Lower leg skin (tissue), 4 donors: Measurements from ENCODE around the gene CEACAM18. TPM values are rescaled to one million over a fixed set of nuclear protein-coding genes. Genes with fewer than 3 reads are reported as not detected.
A peak's percentile ranks its signal among the peaks of the same experiment; 100 is the strongest.
"Not testable (repeated sequence)": the region's sequence is repeated elsewhere in the genome, so short reads cannot be mapped to it uniquely, and the experiment has no call there.

ENCODE experiments used
- DNase-seq, 2 donors: peaks; one replicate each; pipeline ENCODE4 v3.0.0-alpha.2; 2019; ENCODE audit warnings: low spot score in 2 of 2
- H3K4me3 ChIP-seq: fragments of 200-600 bp; sonication (generic); 2 replicates; pipeline ENCODE4 v1.5.1; 2017; ENCODE audit warnings: mild to moderate bottlenecking, low read depth; ENCODE audit not compliant: poor library complexity, severe bottlenecking
- POLR2A ChIP-seq, 2 donors: fragments of 450-650 bp; IDR thresholded peaks; one replicate each; pipeline ENCODE4 v1.6.1; 2016 to 2017; ENCODE audit warnings: antibody characterized with exemption in 2 of 2, mild to moderate bottlenecking in 1 of 2, moderate library complexity in 1 of 2
- WGBS, 2 donors: methylation state at CpG; one replicate each; pipeline ENCODE4 v1.1.5; 2018; 5-methylcytosine and 5-hydroxymethylcytosine counted together
- intact Hi-C: fragments of 100-400 bp; cut with DNase I; formaldehyde crosslinking; loops from one replicate; pipeline ENCODE4 v1.15.0; 2023; ENCODE audit warnings: low total_unique reads
- total RNA-seq, 4 donors: library from RNA; depleted of rRNA; stranded (reverse); fragments of >200 nt; gene quantifications; one replicate each; pipeline ENCODE4 v1.1.0, GENCODE V29; 2016
- TF ChIP-seq, protein P1 (sequence below), 3 donors: fragments of 450-650 bp; IDR thresholded peaks; one replicate each; pipeline ENCODE4 v1.5.1; 2016; ENCODE audit warnings: antibody characterized with exemption in 3 of 3, mild to moderate bottlenecking in 3 of 3, moderate library complexity in 2 of 3

CEACAM18 gene
- total RNA-seq, 4 donors from 2014 or later = not detected

DNA sequence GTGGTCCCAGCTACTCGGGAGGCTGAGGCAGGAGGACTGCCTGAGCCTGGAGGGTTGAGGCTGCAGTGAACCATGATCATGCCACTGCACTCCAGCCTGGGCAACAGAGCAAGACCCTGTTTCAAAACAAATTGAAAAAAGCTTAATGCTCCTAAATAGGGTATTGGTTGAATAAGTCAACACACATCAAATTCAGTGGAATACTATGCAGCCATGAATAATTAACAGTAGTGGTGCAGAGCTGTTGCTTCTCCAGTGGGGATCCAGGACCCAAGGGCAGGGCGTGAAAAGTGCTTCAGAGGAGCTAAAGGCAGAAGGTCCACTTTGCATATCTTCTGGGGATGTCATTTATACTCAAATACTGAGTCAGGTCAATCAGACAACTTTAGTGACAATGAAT is 38.3 kb upstream of the CEACAM18 start:
- no peak for DNase-seq
- TF ChIP-seq, protein P1, sequence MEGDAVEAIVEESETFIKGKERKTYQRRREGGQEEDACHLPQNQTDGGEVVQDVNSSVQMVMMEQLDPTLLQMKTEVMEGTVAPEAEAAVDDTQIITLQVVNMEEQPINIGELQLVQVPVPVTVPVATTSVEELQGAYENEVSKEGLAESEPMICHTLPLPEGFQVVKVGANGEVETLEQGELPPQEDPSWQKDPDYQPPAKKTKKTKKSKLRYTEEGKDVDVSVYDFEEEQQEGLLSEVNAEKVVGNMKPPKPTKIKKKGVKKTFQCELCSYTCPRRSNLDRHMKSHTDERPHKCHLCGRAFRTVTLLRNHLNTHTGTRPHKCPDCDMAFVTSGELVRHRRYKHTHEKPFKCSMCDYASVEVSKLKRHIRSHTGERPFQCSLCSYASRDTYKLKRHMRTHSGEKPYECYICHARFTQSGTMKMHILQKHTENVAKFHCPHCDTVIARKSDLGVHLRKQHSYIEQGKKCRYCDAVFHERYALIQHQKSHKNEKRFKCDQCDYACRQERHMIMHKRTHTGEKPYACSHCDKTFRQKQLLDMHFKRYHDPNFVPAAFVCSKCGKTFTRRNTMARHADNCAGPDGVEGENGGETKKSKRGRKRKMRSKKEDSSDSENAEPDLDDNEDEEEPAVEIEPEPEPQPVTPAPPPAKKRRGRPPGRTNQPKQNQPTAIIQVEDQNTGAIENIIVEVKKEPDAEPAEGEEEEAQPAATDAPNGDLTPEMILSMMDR (IDR thresholded peaks at IDR 0.05) = no peak
- no peak for TF ChIP-seq POLR2A (IDR thresholded peaks at IDR 0.05)
- intact Hi-C loops = no loop called here
- WGBS, 2 donors = 72 to 75% methylated on average over 2 of the region's 2 CpGs
- H3K4me3 ChIP-seq = no peak overlapping the region

DNA sequence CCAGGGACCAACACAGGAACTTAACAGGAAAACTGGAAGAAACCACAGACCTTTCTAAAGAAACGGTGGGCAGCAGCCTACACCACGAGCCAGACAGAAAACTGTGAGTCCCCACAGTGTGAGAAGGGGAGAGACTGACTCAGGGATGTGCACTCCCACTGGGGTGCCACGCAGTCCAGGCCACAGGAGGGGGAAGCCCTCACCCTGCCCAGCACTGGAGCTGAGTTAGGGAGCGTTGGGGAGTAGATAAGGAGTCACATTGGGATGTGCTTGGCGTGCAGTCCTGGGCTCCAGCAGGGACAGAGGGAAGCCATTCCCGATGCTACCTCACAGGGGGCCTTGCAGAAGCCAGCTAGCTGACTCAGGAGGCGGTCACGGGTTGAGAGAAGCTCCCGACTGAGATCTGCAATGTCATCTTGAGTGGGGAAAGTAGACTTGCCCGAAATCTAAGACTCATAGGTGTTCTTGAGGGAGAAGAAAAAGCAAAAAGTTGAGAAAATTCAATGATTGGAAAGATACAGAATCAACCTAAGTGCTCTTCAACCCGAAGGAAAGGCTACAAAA is 37.4 kb upstream of the CEACAM18 start:
- H3K4me3 ChIP-seq = no peak overlapping the region
- TF ChIP-seq, protein P1 (IDR thresholded peaks at IDR 0.05) = no peak
- no peak for TF ChIP-seq POLR2A (IDR thresholded peaks at IDR 0.05)
- DNase-seq = peak in 1 of 2 donors; percentile 75
- 44 to 52% methylated on average over 11 of the region's 11 CpGs for WGBS, 2 donors
- intact Hi-C loops = no loop called here

DNA sequence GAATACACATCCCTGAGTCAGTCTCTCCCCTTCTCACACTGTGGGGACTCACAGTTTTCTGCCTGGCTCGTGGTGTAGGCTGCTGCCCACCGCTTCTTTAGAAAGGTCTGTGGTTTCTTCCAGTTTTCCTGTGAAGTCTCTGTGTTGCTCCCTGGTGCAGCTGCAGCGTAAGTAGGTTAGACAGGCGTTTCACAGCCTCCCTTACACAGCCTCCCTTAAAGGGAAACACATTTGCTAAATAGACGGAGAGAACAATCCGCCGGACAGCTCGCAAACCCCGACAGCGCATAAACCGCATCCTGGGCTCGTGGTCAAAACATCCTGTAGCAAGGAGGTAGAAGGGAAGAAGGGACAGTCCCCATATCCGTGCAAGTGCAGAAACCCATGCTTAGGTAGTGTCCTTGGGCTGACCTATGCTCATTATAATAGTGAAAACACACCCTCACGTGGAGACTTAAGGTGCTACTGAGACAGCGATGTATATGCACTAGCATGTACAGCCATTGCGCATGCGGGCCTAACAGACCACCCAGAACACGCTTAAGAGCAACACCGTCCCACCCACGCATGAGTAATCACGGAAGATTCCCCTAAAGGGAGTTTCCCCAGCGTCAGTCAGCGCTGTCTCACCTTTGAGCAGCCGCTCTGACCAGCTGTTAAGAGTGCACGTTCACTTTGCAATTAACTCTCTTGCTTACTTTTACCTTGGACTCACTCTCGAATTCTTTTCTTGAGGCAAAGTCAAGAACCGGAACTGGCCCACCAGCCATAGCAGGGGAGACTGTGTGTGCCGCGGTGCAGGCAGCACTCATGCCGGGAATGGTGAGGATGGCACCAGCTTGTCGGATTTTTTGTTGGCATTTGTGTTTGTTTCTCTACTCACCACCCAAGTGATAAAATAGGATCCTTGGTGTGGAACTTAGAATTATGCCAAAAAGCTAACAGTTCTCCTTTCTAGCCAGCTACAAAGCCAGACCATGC is 36.6 kb upstream of the CEACAM18 start:
- WGBS, 2 donors = 38 to 58% methylated on average over 31 of the region's 31 CpGs
- DNase-seq = peak in 1 of 2 donors; percentile 86
- H3K4me3 ChIP-seq = no peak overlapping the region
- TF ChIP-seq, protein P1 (IDR thresholded peaks at IDR 0.05) = no peak
- TF ChIP-seq POLR2A (IDR thresholded peaks at IDR 0.05) = no peak
- intact Hi-C loops = no loop called here

DNA sequence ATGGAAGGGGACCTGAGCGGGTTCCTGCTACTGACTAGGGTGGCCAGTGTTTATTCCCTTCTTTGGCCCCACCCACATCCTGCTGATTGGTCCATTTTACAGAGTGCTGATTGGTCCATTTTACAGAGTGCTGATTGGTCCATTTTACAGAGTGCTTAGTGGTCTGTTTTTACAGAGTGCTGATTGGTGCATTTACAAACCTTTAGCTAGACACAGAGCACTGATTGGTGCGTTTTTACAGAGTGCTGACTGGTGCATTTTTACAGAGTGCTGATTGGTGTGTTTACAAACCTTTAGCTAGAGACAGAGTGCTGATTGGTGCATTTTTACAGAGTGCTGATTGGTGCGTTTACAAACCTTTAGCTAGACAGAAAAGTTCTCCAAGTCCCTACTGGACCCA is 30.8 kb upstream of the CEACAM18 start:
- 85 to 96% methylated on average over 3 of the region's 3 CpGs for WGBS, 2 donors

DNA sequence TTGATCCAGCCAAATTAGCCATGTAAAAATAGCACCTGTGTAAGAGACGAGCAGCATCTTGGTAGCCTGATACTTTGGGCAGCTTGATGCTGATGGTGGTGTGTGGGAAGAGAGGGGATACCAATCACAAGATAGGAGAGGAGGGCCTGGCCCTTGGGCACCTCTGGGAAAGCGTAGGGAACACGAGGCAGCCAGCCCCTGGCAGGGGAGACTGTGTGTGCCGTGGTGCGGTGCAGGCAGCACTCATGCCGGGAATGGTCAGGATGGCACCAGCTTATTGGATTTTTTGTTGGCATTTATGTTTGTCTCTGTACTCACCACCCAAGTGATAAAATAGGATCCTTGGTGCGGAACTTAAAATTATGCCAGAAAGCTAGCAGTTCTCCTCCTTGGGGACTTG is 30.3 kb upstream of the CEACAM18 start:
- intact Hi-C loops = no loop called here
- no peak for TF ChIP-seq POLR2A (IDR thresholded peaks at IDR 0.05)
- TF ChIP-seq, protein P1 (IDR thresholded peaks at IDR 0.05) = no peak
- WGBS, 2 donors = 79 to 83% methylated on average over 7 of the region's 7 CpGs
- no peak overlapping the region for H3K4me3 ChIP-seq
- no peak for DNase-seq

More for the DNA sequence above, 30.8 kb upstream of the CEACAM18 start:
- intact Hi-C loops, DNase-seq, H3K4me3 ChIP-seq: not testable (repeated sequence)

DNA sequence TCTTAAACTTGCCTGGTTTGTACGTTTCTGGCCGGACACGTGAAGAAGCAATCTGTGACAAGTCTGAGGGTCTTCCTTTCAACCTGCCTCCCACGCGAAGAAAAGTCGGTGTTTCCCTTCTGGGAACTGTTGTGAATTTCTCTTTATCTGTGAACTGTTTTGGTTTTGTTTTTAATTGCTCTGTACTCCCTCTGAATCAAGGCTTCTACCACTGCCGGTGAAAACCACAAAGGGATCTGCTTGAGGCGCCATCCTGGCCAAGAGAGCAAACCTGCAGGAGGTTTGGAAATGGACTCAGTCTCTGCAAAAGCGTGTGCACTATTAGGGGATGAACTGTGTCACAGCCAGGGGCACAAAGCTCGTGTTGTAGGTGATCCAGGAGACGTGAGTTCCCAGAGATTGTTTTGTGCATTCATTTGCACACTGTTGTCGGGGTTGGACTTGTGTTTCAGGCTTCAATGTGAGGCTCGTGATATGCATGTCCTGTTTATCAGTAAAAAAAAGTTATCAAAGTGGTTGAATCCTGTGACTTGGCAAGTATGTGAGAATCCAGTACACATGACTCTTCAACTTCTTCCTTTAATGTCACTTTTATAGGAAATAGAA is 29.8 kb upstream of the CEACAM18 start:
- 60 to 65% methylated on average over 13 of the region's 13 CpGs for WGBS, 2 donors
- intact Hi-C loops = no loop called here
- no peak for DNase-seq
- H3K4me3 ChIP-seq = no peak overlapping the region
- TF ChIP-seq POLR2A (IDR thresholded peaks at IDR 0.05) = no peak
- TF ChIP-seq, protein P1 (IDR thresholded peaks at IDR 0.05) = no peak
